Measurements from ENCODE around the gene PAPOLA.

GRCh38 chr14:96576937-96577336 is 74.8 kb downstream of the PAPOLA start:
- TF ChIP-seq CTCF (conservative IDR thresholded peaks at IDR 0.05) (no peak), ZFX (IDR thresholded peaks at IDR 0.05) (no peak)

All from C4-2B (cell line).